GM23248 (cell line): ENCODE measurements around the gene EXOSC5.
"Not testable (repeated sequence)": the region's sequence is repeated elsewhere in the genome, so short reads cannot be mapped to it uniquely, and the experiment has no call there.

Source experiments
- EZH2 ChIP-seq: fragments of 200-600 bp; sonication (generic); IDR thresholded peaks from 2 replicates; pipeline ENCODE4 v1.6.1; 2018; ENCODE audit warnings: antibody characterized with exemption, mild to moderate bottlenecking; ENCODE audit not compliant: insufficient read depth, poor library complexity, severe bottlenecking
- EZH2phosphoT487 ChIP-seq: fragments of 200-600 bp; sonication (generic); IDR thresholded peaks from 2 replicates; pipeline ENCODE4 v1.6.1; 2018; ENCODE audit warnings: antibody characterized with exemption, moderate library complexity, mild to moderate bottlenecking, low read depth; ENCODE audit not compliant: insufficient read depth

DNA sequence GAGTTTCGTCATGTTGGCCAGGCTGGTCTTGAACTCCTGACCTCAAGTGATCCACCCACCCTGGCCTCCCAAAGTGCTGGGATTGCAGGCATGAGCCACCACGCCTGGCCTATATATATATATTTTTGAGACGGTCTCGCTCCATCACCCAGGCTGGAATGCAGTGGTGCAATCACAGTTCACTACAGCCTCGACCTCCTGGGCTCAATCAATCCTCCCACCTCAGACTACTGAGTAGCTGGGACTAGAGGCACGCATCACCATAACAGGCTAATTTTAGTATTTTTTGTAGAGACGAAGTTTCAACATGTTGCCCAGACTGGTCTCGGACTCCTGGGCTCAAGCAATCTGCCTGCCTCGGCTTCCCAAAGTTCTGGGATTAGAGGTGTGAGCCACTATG lies 50.2 kb downstream of the EXOSC5 start:
- TF ChIP-seq EZH2, EZH2phosphoT487: not testable (repeated sequence)
